ENCODE data around the gene DDX21.
A peak's percentile ranks its signal among the peaks of the same experiment; 100 is the strongest.

DNA sequence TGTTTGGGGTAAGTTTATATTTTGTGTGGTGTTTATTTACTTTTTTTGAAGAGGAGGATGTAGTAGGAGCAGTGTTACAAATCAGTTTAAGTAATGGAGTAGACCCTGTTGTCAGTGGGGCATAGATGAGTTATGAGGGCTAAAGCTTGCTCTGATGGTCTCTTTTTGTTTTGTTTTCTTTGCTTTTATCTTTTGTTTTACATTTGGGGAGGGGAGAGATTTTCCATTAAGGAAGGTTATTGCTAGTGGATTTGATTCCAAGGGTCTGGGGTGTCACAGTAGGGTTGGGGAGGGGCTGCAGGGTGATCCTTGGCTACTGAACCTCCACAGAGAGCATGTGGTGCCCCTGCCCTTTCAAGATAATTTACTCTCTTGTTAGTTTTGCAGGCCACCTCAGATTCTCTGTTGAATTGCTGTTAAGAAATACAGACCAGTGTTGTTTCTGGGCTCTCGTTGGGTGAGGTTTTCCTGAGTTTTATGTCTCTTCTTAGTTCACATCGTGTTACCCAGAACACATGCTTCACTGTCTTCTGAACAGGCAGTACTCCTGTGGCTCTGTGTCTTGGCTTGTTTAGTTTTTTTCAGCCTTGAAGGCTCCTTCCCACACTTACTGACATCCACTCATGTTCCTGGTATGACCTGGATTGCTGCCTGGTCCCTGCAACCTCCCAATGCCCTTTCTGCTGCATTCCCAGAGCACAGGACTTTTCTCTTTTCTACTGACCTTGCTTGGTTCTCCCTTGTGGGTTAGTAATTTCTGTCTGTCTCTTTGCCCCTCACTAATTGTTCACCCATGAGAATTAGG, 36.9 kb downstream of the DDX21 start:
- TF ChIP-seq, protein P1, sequence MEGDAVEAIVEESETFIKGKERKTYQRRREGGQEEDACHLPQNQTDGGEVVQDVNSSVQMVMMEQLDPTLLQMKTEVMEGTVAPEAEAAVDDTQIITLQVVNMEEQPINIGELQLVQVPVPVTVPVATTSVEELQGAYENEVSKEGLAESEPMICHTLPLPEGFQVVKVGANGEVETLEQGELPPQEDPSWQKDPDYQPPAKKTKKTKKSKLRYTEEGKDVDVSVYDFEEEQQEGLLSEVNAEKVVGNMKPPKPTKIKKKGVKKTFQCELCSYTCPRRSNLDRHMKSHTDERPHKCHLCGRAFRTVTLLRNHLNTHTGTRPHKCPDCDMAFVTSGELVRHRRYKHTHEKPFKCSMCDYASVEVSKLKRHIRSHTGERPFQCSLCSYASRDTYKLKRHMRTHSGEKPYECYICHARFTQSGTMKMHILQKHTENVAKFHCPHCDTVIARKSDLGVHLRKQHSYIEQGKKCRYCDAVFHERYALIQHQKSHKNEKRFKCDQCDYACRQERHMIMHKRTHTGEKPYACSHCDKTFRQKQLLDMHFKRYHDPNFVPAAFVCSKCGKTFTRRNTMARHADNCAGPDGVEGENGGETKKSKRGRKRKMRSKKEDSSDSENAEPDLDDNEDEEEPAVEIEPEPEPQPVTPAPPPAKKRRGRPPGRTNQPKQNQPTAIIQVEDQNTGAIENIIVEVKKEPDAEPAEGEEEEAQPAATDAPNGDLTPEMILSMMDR (IDR thresholded peaks at IDR 0.05): no peak
- TF ChIP-seq POLR2AphosphoS5 (IDR thresholded peaks at IDR 0.05) (peak in 1 of 2 donors; percentile 11), POLR2A (IDR thresholded peaks at IDR 0.05) (no peak), EP300 (IDR thresholded peaks at IDR 0.05) (peak in 1 of 4 donors; percentile 25)
